Endothelial cell (in vitro differentiated cells): Measurements from ENCODE around the gene TSPAN9. TPM values are rescaled to one million over a fixed set of nuclear protein-coding genes. Genes with fewer than 3 reads are reported as not detected.

ENCODE experiments used
- DNase-seq: peaks from one replicate; pipeline ENCODE4 v3.0.0; 2021; ENCODE audit warnings: low spot score
- H3K27ac Mint-ChIP-seq: one replicate; pipeline ENCODE4 v1.8.0; 2021; ENCODE audit warnings: mixed read lengths, inconsistent platforms; ENCODE audit not compliant: unreplicated experiment
- H3K27me3 Mint-ChIP-seq: one replicate; pipeline ENCODE4 v1.8.0; 2021; ENCODE audit warnings: mild to moderate bottlenecking, moderate library complexity, mixed read lengths, inconsistent platforms; ENCODE audit not compliant: unreplicated experiment
- H3K36me3 Mint-ChIP-seq: one replicate; pipeline ENCODE4 v1.8.0; 2021; ENCODE audit warnings: mild to moderate bottlenecking, low read depth, mixed read lengths, inconsistent platforms; ENCODE audit not compliant: unreplicated experiment
- H3K4me1 Mint-ChIP-seq: one replicate; pipeline ENCODE4 v1.8.0; 2021; ENCODE audit warnings: mild to moderate bottlenecking, mixed read lengths, inconsistent platforms; ENCODE audit not compliant: unreplicated experiment
- H3K4me3 Mint-ChIP-seq: one replicate; pipeline ENCODE4 v1.8.0; 2021; ENCODE audit warnings: mild to moderate bottlenecking, mixed read lengths, inconsistent platforms; ENCODE audit not compliant: unreplicated experiment
- H3K9me3 Mint-ChIP-seq: one replicate; pipeline ENCODE4 v1.8.0; 2021; ENCODE audit warnings: mixed read lengths, inconsistent platforms; ENCODE audit not compliant: unreplicated experiment
- total RNA-seq: library from RNA; stranded (reverse); fragmentation: NEBNext Ultra II Directional; extraction: Animal tissue kit (Norgen Biotek cat#: 25700); gene quantifications from one replicate; pipeline ENCODE4 v1.2.1, GENCODE V29; 2021; ENCODE audit not compliant: unreplicated experiment
- TF ChIP-seq, protein P1 (sequence below): fragments of 200-600 bp; sonication (generic); IDR thresholded peaks from one replicate; pipeline ENCODE4 v1.5.0; 2021; ENCODE audit warnings: antibody characterized with exemption; ENCODE audit not compliant: unreplicated experiment

TSPAN9 gene
- total RNA-seq, 1 donor from 2014 or later = 116 TPM

DNA sequence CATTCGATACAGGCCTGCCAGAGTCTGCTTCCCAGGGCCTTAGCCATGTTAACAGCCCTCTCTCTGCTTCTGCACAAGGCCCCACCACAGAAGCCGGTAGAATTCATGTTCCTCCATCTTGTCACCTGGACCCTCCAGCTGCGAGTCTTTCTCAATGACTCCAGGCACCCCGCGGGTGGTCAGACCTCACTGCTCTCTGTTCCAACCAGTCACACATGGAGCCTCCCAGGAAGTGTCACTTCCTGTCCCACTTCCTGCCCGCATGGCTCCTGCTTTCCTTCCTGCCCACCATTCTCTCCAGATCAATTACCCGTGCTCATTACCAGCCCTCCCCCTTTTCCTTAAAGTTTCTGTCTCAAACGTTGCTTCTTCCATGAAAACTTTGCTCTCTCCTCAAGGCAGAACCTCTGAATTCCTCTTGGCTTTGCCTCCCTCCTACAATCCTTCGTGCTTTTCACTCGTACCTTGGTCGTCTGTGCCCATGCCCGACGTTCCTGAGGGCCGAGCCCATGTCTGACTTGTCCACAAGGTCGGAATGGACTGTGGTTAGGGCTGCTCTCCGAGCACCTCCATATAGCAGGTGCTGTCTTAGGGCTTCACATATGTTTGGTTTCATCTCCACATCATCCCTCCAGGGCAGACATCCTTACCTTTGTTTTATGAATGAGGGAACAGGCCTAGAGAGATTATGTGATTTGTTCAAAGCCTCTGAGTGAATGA lies 172.1 kb downstream of the TSPAN9 start:
- DNase-seq = no peak
- TF ChIP-seq, protein P1, sequence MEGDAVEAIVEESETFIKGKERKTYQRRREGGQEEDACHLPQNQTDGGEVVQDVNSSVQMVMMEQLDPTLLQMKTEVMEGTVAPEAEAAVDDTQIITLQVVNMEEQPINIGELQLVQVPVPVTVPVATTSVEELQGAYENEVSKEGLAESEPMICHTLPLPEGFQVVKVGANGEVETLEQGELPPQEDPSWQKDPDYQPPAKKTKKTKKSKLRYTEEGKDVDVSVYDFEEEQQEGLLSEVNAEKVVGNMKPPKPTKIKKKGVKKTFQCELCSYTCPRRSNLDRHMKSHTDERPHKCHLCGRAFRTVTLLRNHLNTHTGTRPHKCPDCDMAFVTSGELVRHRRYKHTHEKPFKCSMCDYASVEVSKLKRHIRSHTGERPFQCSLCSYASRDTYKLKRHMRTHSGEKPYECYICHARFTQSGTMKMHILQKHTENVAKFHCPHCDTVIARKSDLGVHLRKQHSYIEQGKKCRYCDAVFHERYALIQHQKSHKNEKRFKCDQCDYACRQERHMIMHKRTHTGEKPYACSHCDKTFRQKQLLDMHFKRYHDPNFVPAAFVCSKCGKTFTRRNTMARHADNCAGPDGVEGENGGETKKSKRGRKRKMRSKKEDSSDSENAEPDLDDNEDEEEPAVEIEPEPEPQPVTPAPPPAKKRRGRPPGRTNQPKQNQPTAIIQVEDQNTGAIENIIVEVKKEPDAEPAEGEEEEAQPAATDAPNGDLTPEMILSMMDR = no peak
- H3K27me3 Mint-ChIP-seq = peaks cover 9% of the 10 kb centered on the region
- peak overlapping the region; percentile 96 for H3K27ac Mint-ChIP-seq
- H3K4me3 Mint-ChIP-seq = peak overlapping the region; percentile 20
- peaks cover 44% of the 10 kb centered on the region for H3K36me3 Mint-ChIP-seq
- peaks cover 52% of the 10 kb centered on the region for H3K4me1 Mint-ChIP-seq
- no peaks in the 10 kb centered on the region for H3K9me3 Mint-ChIP-seq

DNA sequence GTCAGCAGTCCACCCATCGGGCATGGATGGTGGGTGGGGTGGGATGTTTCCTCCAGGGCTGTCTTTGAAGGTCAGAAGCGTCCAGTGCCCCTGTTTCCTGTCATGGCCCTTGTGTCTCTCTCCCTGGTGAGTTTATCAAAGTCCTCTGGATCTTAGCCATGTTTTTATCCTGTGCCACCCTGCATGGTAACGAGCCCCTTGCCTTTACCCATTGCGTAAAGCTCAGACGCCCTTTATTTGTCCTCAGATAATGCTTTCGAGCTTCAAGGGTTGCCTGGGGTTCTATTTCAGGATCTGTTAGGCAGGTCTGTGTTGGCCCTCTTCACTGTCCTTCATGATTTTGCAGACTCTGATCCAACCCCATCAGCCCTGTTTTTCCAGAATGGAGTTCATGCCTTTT lies 172.9 kb downstream of the TSPAN9 start:
- DNase-seq = no peak
- Mint-ChIP-seq H3K36me3 (peaks cover 40% of the 10 kb centered on the region), H3K9me3 (no peaks in the 10 kb centered on the region), H3K27ac (peak overlapping the region; percentile 20), H3K27me3 (peaks cover 9% of the 10 kb centered on the region), H3K4me1 (peaks cover 52% of the 10 kb centered on the region), H3K4me3 (peak overlapping the region; percentile 26)
- TF ChIP-seq, protein P1 = no peak

DNA sequence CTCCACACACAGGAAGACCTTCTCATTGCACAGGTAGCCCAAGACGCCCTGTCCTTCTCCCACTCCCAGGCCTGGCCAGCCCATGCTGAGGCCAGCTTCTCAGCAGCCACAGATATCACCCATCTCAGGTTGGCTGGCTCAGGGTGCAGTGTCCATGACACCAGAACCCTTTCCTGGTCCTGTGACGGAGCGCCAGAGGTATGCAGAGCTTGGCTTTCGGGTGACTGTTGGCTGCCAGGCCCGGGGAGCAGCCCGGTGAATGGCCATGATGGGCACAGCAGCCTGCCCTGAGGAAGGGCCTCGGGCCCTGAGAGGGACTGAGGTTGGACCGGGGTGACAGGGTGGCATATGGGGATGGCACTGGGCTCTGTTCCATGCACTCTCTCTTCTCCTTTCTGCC lies 173.4 kb downstream of the TSPAN9 start:
- H3K4me3 Mint-ChIP-seq = peak overlapping the region; percentile 26
- H3K27me3 Mint-ChIP-seq = peaks cover 12% of the 10 kb centered on the region
- H3K27ac Mint-ChIP-seq = peak overlapping the region; percentile 54
- H3K4me1 Mint-ChIP-seq = peaks cover 50% of the 10 kb centered on the region
- DNase-seq = no peak
- peaks cover 39% of the 10 kb centered on the region for H3K36me3 Mint-ChIP-seq
- TF ChIP-seq, protein P1 = no peak
- H3K9me3 Mint-ChIP-seq = no peaks in the 10 kb centered on the region

DNA sequence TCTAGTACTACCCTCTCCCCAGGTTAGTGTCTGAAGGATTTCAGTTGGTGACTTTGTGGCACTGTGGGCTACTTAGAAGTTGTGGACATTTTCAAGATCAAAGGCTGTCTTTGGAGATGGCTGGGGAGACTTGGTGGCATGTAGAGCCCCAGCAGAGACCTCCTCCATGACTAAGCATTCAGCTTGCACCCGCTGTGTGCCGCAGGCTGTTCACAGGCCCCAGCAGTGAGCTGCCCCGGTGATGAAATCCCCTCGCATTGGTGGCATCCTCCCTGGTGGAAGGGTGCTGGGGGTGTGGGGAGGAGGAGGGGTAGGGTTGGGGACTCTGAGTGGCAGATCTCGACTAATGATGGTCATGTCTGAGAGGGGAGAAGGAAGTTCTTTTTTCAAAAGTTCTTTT lies 173.9 kb downstream of the TSPAN9 start:
- H3K27me3 Mint-ChIP-seq = peaks cover 13% of the 10 kb centered on the region
- H3K27ac Mint-ChIP-seq = peak overlapping the region; percentile 54
- H3K36me3 Mint-ChIP-seq = peaks cover 39% of the 10 kb centered on the region
- no peaks in the 10 kb centered on the region for H3K9me3 Mint-ChIP-seq
- H3K4me1 Mint-ChIP-seq = peaks cover 49% of the 10 kb centered on the region
- no peak for DNase-seq
- H3K4me3 Mint-ChIP-seq = peak overlapping the region; percentile 12
- TF ChIP-seq, protein P1 = no peak

DNA sequence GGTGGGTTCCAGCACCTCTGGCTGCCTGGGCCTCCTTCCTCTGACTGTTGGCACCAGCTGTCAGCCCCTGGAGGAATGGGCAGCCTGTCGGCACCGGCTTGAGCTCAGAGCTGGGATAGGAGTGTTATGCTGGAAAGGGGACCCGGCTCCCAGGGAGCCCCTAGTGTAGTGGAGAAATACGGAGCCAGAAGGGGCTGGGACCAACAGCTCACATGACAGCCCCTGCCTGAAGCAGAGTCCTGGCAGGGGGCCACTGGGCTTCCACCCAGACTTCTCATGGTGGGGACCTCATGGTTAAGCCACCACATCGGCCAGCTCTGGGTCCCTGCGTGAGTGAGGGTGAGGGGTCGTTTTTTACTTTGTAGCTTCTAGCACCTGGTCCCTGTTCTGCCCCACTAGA lies 174.5 kb downstream of the TSPAN9 start:
- peaks cover 45% of the 10 kb centered on the region for H3K4me1 Mint-ChIP-seq
- no peak for DNase-seq
- TF ChIP-seq, protein P1 = no peak
- H3K36me3 Mint-ChIP-seq = peaks cover 40% of the 10 kb centered on the region
- no peak overlapping the region for H3K27ac Mint-ChIP-seq
- no peaks in the 10 kb centered on the region for H3K9me3 Mint-ChIP-seq
- no peak overlapping the region for H3K4me3 Mint-ChIP-seq
- H3K27me3 Mint-ChIP-seq = peaks cover 13% of the 10 kb centered on the region
